HG03103 (cell line): ENCODE measurements around the gene SLC35F4.

Source experiments
- ATAC-seq: cut with Tn5 transposase; IDR thresholded peaks from one replicate; pipeline ENCODE4 v1.9.1; 2021; ENCODE audit warnings: low read depth; ENCODE audit not compliant: unreplicated experiment

The SLC35F4 gene

GRCh38 chr14:57549765-57550420 is 316.0 kb downstream of the SLC35F4 start:
- no peak for ATAC-seq

GRCh38 chr14:57549016-57549564 is 316.8 kb downstream of the SLC35F4 start:
- no peak for ATAC-seq

- no peak for ATAC-seq
These were observed 318.8 kb downstream of the SLC35F4 start for GRCh38 chr14:57547131-57547530.

GRCh38 chr14:57533214-57533613 is 332.7 kb downstream of the SLC35F4 start:
- ATAC-seq: no peak

GRCh38 chr14:57530571-57530970 is 335.3 kb downstream of the SLC35F4 start:
- ATAC-seq: no peak

GRCh38 chr14:57526942-57527341 is 338.9 kb downstream of the SLC35F4 start:
- no peak for ATAC-seq

GRCh38 chr14:57519043-57519442 is 346.8 kb downstream of the SLC35F4 start:
- no peak for ATAC-seq
